ENCODE measurements around the gene ARHGAP44. TPM values are rescaled to one million over a fixed set of nuclear protein-coding genes. Genes with fewer than 3 reads are reported as not detected.

The ARHGAP44 gene, protein sequence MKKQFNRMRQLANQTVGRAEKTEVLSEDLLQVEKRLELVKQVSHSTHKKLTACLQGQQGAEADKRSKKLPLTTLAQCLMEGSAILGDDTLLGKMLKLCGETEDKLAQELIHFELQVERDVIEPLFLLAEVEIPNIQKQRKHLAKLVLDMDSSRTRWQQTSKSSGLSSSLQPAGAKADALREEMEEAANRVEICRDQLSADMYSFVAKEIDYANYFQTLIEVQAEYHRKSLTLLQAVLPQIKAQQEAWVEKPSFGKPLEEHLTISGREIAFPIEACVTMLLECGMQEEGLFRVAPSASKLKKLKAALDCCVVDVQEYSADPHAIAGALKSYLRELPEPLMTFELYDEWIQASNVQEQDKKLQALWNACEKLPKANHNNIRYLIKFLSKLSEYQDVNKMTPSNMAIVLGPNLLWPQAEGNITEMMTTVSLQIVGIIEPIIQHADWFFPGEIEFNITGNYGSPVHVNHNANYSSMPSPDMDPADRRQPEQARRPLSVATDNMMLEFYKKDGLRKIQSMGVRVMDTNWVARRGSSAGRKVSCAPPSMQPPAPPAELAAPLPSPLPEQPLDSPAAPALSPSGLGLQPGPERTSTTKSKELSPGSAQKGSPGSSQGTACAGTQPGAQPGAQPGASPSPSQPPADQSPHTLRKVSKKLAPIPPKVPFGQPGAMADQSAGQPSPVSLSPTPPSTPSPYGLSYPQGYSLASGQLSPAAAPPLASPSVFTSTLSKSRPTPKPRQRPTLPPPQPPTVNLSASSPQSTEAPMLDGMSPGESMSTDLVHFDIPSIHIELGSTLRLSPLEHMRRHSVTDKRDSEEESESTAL
- total RNA-seq: 0.27 and 0.57 TPM in 2 replicates

DNA sequence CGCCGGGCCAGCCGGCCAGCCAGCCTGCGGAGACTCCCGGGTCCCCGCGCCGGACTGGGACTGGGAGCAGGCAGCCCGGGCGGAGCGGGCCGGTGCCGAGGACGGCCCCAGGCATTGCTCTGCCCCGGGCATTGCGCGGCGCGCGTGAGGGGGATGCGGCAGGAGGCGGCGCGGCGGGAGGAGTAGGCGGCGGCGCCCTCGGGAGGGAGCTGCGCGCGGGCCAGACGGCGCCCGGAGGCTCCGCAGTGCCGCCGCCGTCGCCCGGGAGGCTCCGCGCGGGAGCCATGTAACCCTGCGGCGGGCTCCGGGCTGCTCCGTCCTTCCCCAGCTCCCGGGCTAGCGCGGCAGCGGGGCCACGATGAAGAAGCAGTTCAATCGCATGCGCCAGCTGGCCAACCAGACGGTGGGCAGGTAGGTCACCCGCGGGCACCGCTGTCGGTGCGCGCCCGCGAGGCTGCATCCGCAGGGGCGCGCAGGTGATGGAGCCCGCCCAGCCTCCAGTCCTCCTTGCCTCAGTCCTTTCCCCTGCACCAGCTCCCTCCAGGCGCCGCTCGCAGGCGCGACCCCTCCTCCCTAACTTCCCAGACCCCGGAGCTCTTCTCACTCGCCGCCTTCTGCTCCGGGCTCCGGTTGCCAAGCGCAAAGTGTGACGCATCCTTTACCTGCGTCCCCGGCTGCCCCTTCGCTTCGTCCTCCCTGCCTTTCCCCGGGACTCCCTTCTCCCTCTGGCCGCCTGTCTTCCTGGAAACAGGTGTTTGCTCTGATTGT lies at the start of gene ARHGAP44:
Gene ARHGAP44 (plus strand): TSS at position 18 of the 768 bp plus-strand sequence. CDS start 341 bp downstream, at position 359.

DNA sequence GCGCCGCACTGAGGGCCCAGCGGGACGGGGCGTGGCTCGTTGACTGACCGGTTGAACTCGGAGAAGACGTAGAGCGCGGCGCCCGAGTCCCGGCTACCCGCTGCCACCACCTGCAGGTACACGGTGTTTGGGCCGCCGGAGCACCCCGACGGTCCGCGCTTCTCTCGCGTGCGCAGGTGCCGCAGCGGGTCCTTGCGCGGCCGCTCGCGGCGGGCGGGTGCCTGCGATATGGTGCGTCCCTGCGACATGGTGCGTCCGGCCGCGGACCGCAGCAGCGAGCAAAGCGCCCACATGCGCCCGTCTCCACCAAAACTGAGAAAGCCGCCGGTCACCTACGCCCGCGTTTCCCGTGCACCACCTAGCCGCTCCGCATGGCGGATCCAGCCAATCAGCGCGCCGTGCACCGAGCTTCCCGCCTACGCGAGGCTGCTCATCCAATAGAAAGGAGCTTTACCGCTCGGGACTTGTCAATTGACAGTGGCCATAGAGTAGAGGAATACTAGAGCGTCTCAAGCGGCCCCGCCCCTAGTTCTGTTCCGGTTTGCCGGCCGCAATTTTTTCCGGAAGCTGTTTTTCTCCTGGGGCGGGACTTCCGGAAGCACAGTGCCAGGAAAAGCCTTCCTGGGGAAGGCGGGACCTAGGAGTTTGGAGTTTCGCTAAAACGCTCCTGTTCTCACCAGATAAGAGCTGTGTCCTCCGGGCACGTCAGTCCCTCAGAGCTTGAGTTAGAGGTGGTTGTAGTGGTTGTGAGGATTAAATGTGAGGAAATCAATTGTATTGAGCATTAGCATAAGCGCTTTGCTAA lies 228.6 kb downstream of the ARHGAP44 start, which contains the start of gene ELAC2:
Gene ELAC2 (minus strand): TSS at position 373 of the 805 bp plus-strand sequence. CDS start 80 bp downstream, at position 293.

Small RNA genes lying within 50 kb of the gene (small RNA-seq; reads per million reads assigned to genes)
- not detected for gene MIR1269B

Other genes starting within 250 kb of the ARHGAP44 start
- not detected in 2 replicates for gene MYOCD, start 123.6 kb upstream of the ARHGAP44 start, total RNA-seq
- gene ELAC2, start 228.5 kb downstream of the ARHGAP44 start, total RNA-seq: 68.8 and 93.3 TPM in 2 replicates